ENCODE measurements around the gene CORO2A. TPM values are rescaled to one million over a fixed set of nuclear protein-coding genes. Genes with fewer than 3 reads are reported as not detected.

Gene CORO2A
- total and polyA plus RNA-seq, 2 of the 4 experiments (the other 2 are of a cell fraction): 1.9 to 2.2 TPM

DNA sequence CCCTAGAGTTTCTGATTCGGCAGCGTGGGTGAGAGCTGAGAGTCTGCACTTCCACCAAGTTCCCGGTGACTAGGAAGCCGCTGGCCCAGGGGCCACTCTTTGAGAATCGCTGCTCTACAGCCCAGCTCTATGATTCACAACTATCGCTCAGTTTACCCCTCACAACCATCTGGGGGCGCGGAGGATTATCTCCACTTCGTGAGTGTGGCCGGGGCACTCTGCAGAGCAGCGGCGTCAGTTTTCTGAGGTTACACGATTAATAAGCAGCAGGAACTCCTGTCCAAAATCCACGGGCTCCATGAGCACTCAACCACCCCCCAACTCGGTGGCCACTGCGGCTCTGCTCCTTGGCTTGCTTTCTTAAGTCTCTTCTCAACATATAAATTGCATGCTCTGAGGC lies 19.3 kb downstream of the CORO2A start:
- TF ChIP-seq SMC3 (IDR thresholded peaks at IDR 0.05; ENCODE audit: low read depth, low read length) (no peak), CTCF (conservative IDR thresholded peaks at IDR 0.05; ENCODE audit: low read depth, low read length) (no peak)
- no peak overlapping the region for H3K4me3 ChIP-seq (ENCODE audit: insufficient read depth, low read depth, low read length)
- H3K9ac ChIP-seq (ENCODE audit: low read depth, low read length): no peak overlapping the region
- dilution Hi-C loops (cut with HindIII; ENCODE audit: low sequenced_read_pairs, unreplicated experiment) (no loop called here), in situ Hi-C loops (cut with MboI; ENCODE audit: low sequenced_read_pairs) (no loop called here), intact Hi-C loops (cut with micrococcal nuclease) (no loop called here)
- no peak overlapping the region for H3K4me2 ChIP-seq (ENCODE audit: low read depth, low read length)
- no peak overlapping the region for H3K56ac ChIP-seq (ENCODE audit: extremely low read depth, insufficient read depth, low read length)
- H2BK20ac ChIP-seq (ENCODE audit: low read depth, low read length): no peak overlapping the region
- no peaks in the 10 kb centered on the region for H3K9me3 ChIP-seq (ENCODE audit: control insufficient read depth, insufficient read depth, low read length)
- no TSS peak for BruUV-seq (replicated peaks)
- H4K20me1 ChIP-seq (ENCODE audit: insufficient read depth, low read length): no peaks in the 10 kb centered on the region
- 52% methylated on average over 5 of the region's 16 CpGs; no CpG with 5 or more reads in 1 of the 2 experiments for WGBS, 2 experiments (ENCODE audit: extremely low coverage in 2 of 2, insufficient read length in 1 of 2)
- ATAC-seq (ENCODE audit: low read depth) (no peak), DNase-seq (no peak)
- no peak overlapping the region for H3K14ac ChIP-seq (replicated peaks; ENCODE audit: low read depth, low read length)
- H3K79me1 ChIP-seq (ENCODE audit: low read depth in 1 of 2, low read length in 2 of 2): no peaks in the 10 kb centered on the region; a peak in 1 of 4 replicates
- H3K27me3 ChIP-seq (ENCODE audit: control insufficient read depth, insufficient read depth, low read length): peaks cover 4% of the 10 kb centered on the region
- no peak overlapping the region for H4K91ac ChIP-seq (ENCODE audit: insufficient read depth, low read depth, low read length)
- POLR2A ChIA-PET (ENCODE audit: unreplicated experiment): no interaction called here
- H2BK15ac ChIP-seq (ENCODE audit: low read depth, low read length): no peak overlapping the region
- CTCF ChIA-PET: no interaction called here
- H4K5ac ChIP-seq (ENCODE audit: low read depth, low read length): no peak overlapping the region
- no peak overlapping the region for H4K8ac ChIP-seq (ENCODE audit: low read depth in 2 of 2, low read length in 2 of 2)
- no peak overlapping the region for H3K27ac ChIP-seq (ENCODE audit: insufficient read depth, low read length)
- no peak overlapping the region for H3K23ac ChIP-seq (ENCODE audit: low read depth, low read length)
- 0 out of 2 replicates have a peak, but pooled peaks cover 9% of the 10 kb centered on the region for H3K9me1 ChIP-seq (ENCODE audit: insufficient read depth, low read length)
- H2BK5ac ChIP-seq (ENCODE audit: low read depth, low read length, poor library complexity, severe bottlenecking): no peak overlapping the region
- H2AFZ ChIP-seq (replicated peaks; ENCODE audit: low read length, poor library complexity): no peak overlapping the region
- no peak overlapping the region for H2BK120ac ChIP-seq (ENCODE audit: low read depth, low read length)
- no peak overlapping the region for H3K18ac ChIP-seq (ENCODE audit: low read depth, low read length)
- no peak overlapping the region for H3K4ac ChIP-seq (ENCODE audit: low read depth, low read length)
- H2AK9ac ChIP-seq (replicated peaks; ENCODE audit: low read depth, low read length, poor library complexity): no peak overlapping the region
- H3K36me3 ChIP-seq (ENCODE audit: control insufficient read depth, insufficient read depth, low read length): no peaks in the 10 kb centered on the region
- no peak overlapping the region for H2AK5ac ChIP-seq (ENCODE audit: low read depth, low read length)
- H3K4me1 ChIP-seq (ENCODE audit: control insufficient read depth, insufficient read depth, low read length): peaks cover 8% of the 10 kb centered on the region; the same call in 1 of the 2 replicates

Data from IMR-90 (cell line).